K562 (cell line): ENCODE data around the gene EML3. TPM values are rescaled to one million over a fixed set of nuclear protein-coding genes. Genes with fewer than 3 reads are reported as not detected.
A peak's percentile ranks its signal among the peaks of the same experiment; 100 is the strongest.

Source experiments
- ATF1 ChIP-seq, 2 experiments: fragments of 450-650 bp in 1 of 2; IDR thresholded peaks; 2 replicates each; pipeline ENCODE4 v1.6.1; 2016; ENCODE audit warnings: missing compliant biosample characterization in 1 of 2, missing genetic modification characterization in 1 of 2
- CHD1 ChIP-seq: fragments of 200-600 bp; sonication (generic); IDR thresholded peaks from one replicate; pipeline ENCODE4 v1.6.1; 2012; ENCODE audit warnings: mild to moderate bottlenecking, moderate library complexity, low read length, inconsistent platforms
- CREM ChIP-seq: IDR thresholded peaks from 2 replicates; pipeline ENCODE4 v1.6.1; 2014; ENCODE audit warnings: antibody characterized with exemption, low read depth
- DEAF1 ChIP-seq: fragments of 450-650 bp; formaldehyde crosslinking; IDR thresholded peaks from 2 replicates; pipeline ENCODE4 v1.4.0; 2020; ENCODE audit warnings: mild to moderate bottlenecking, moderate library complexity
- GMEB1 ChIP-seq: fragments of 250-450 bp; sonication (Bioruptor Pico); IDR thresholded peaks from 2 replicates; pipeline ENCODE4 v1.4.0; 2020; ENCODE audit warnings: mild to moderate bottlenecking
- HNRNPLL ChIP-seq: fragments of 200-400 bp; formaldehyde crosslinking; IDR thresholded peaks from 2 replicates; pipeline ENCODE4 v1.6.1; 2017; ENCODE audit warnings: low read length, low read depth, mild to moderate bottlenecking; ENCODE audit not compliant: poor library complexity, severe bottlenecking
- LEF1 ChIP-seq: fragments of 450-650 bp; IDR thresholded peaks from 2 replicates; pipeline ENCODE4 v1.6.1; 2016; ENCODE audit warnings: mild to moderate bottlenecking
- MYC ChIP-seq, 2 experiments: fragments of 250-450 bp in 1 of 2; sonication (Bioruptor Pico) in 1 of 2; IDR thresholded peaks; 2 replicates each; pipeline versions ENCODE4 v1.5.1 to v1.6.1; 2012 to 2021; ENCODE audit warnings: low read depth in 2 of 2, borderline replicate concordance in 1 of 2, improper control_type of control experiment in 1 of 2, low read length in 1 of 2, mild to moderate bottlenecking in 1 of 2, moderate library complexity in 1 of 2
- NFXL1 ChIP-seq: fragments of 450-650 bp; formaldehyde crosslinking; IDR thresholded peaks from 2 replicates; pipeline ENCODE4 v1.4.0; 2021; ENCODE audit warnings: mild to moderate bottlenecking
- POLR2A ChIP-seq: fragments of 450-650 bp; conservative IDR thresholded peaks from 2 replicates; pipeline ENCODE4 v1.6.1; 2016
- RBM14 ChIP-seq: fragments of 200-400 bp; formaldehyde crosslinking; IDR thresholded peaks from 2 replicates; pipeline ENCODE4 v1.6.1; 2018; ENCODE audit warnings: low read depth, mild to moderate bottlenecking, low read length, moderate library complexity, borderline replicate concordance; ENCODE audit not compliant: insufficient read depth
- TEAD1 ChIP-seq, 2 experiments: fragments of 450-650 bp in 1 of 2; sonication (generic) in 1 of 2; formaldehyde crosslinking; IDR thresholded peaks; 2 replicates each; pipeline versions ENCODE4 v1.4.0 to v1.8.0; 2020 to 2022; ENCODE audit warnings: mild to moderate bottlenecking in 2 of 2, missing genetic modification reagents in 1 of 2
- ZBTB7A ChIP-seq: IDR thresholded peaks from 2 replicates; pipeline ENCODE4 v1.6.1; 2011; ENCODE audit warnings: low read depth, mild to moderate bottlenecking, low read length, moderate library complexity, borderline replicate concordance; ENCODE audit not compliant: control insufficient read depth
- ZNF444 ChIP-seq: fragments of 250-450 bp; sonication (Bioruptor Pico); IDR thresholded peaks from 2 replicates; pipeline ENCODE4 v1.4.0; 2020; ENCODE audit warnings: mild to moderate bottlenecking, moderate library complexity
- polyA plus RNA-seq, 8 experiments: library from polyadenylated mRNA; depleted of rRNA in 4 of 8; stranded (reverse) in 5 of 8; unstranded in 3 of 8; fragments of >200 nt; fragmentation: Nextera tagmentation in 2 of 8; fragmentation: Illumina TruSeq in 1 of 8; extraction: Ambion mirVana in 2 of 8; extraction: Trizol in 1 of 8; gene quantifications; 2 replicates each; pipeline versions ENCODE4 v1.2.1 to v1.2.3, GENCODE V29; 2011 to 2014; ENCODE audit warnings: inconsistent platforms in 1 of 8, missing spikeins in 1 of 8
- total RNA-seq, 7 experiments: library from RNA; depleted of rRNA in 6 of 7; stranded (reverse); fragments of >200 nt in 6 of 7; fragmentation: Illumina TruSeq in 2 of 7; extraction: Trizol in 2 of 7; gene quantifications; 2 replicates each; pipeline versions ENCODE4 v1.2.1 to v1.2.3, GENCODE V29; 2011 to 2021; ENCODE audit warnings: low replicate concordance in 1 of 7
- TF ChIP-seq, protein P1 (sequence below): fragments of 450-650 bp; IDR thresholded peaks from 2 replicates; pipeline ENCODE4 v1.6.1; 2017; ENCODE audit warnings: antibody characterized with exemption, mild to moderate bottlenecking
- TF ChIP-seq, protein P2 (sequence below): sonication (generic); formaldehyde crosslinking; IDR thresholded peaks from 2 replicates; pipeline ENCODE4 v1.8.0; 2022; ENCODE audit warnings: mild to moderate bottlenecking, missing genetic modification reagents, borderline replicate concordance

EML3 gene
- total and polyA plus RNA-seq, 9 of the 15 experiments (the other 6 are each of a cell fraction or from before 2014, with no cell fraction given): 0.32 to 90.5 (median 26.4) TPM

DNA sequence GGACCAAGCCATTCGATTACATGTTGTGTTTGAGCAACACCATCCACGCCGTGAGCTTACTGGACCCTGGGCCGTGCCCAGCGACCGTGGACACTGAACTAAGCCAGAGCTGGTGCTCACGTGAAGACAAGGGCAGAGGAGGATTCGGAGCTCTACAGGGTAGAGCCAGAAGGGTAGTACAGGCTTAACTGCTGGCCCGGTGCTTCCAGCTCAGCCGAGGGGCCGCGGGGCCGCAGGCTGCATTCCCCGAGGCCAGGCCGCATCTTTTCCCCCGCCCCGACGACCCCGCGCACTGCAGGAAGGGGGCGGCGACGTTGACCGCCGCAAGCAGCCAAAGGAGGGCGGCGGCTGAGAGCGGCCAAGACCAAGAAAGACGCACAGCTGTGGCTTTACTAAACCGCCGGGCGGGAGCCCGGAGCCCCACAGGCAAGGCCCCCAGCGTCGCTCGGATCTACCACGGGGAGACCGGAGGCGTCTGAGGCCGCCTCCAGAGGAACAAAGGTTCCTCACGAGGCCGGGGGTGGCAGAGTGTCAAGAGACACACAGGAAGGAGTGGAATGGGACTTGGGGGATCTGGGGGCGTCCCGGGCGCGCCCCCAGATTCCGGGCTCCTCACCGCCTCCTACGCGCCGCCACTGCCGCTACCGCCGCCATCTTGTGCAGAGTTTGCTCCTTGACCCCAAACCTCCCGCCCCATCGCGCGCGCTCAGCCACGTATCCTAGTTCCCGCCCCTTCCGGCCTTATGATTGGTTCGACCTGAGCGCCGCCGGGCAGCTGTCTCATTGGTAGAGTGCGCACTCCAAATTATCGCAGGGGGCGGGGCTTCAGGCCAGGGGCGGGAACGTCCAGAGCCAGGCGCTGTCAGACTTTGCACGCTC lies 33.6 kb upstream of the EML3 start, which contains the start of gene GANAB (continued):
- TF ChIP-seq NFXL1 (no peak), TEAD1 (CRISPR knock-in tag; IDR thresholded peaks at IDR 0.05) (peak; percentile 34 to 68; a peak in 2 of 4 replicates), POLR2A (peak; percentile 94), MYC (IDR thresholded peaks at IDR 0.05; ENCODE audit: low read depth, low read length) (peak; percentile 30; the same call in 1 of the 2 replicates), MYC (CRISPR knock-in tag; IDR thresholded peaks at IDR 0.05; ENCODE audit: borderline replicate concordance, low read depth) (peak; percentile 76; the same call in 1 of the 2 replicates), DEAF1 (no peak), CREM (peak; percentile 93), CHD1 (peak; percentile 97), ZNF444 (CRISPR knock-in tag) (no peak), RBM14 (peak; percentile 92; the same call in 1 of the 2 replicates), GMEB1 (CRISPR knock-in tag) (peak; percentile 64), ATF1 (CRISPR knock-in tag; IDR thresholded peaks at IDR 0.05) (no peak), ATF1 (tag; IDR thresholded peaks at IDR 0.05) (peak; percentile 92), LEF1 (no peak), ZBTB7A (peak; percentile 68; the same call in 1 of the 2 replicates), HNRNPLL (peak; percentile 62)
- TF ChIP-seq, protein P1, sequence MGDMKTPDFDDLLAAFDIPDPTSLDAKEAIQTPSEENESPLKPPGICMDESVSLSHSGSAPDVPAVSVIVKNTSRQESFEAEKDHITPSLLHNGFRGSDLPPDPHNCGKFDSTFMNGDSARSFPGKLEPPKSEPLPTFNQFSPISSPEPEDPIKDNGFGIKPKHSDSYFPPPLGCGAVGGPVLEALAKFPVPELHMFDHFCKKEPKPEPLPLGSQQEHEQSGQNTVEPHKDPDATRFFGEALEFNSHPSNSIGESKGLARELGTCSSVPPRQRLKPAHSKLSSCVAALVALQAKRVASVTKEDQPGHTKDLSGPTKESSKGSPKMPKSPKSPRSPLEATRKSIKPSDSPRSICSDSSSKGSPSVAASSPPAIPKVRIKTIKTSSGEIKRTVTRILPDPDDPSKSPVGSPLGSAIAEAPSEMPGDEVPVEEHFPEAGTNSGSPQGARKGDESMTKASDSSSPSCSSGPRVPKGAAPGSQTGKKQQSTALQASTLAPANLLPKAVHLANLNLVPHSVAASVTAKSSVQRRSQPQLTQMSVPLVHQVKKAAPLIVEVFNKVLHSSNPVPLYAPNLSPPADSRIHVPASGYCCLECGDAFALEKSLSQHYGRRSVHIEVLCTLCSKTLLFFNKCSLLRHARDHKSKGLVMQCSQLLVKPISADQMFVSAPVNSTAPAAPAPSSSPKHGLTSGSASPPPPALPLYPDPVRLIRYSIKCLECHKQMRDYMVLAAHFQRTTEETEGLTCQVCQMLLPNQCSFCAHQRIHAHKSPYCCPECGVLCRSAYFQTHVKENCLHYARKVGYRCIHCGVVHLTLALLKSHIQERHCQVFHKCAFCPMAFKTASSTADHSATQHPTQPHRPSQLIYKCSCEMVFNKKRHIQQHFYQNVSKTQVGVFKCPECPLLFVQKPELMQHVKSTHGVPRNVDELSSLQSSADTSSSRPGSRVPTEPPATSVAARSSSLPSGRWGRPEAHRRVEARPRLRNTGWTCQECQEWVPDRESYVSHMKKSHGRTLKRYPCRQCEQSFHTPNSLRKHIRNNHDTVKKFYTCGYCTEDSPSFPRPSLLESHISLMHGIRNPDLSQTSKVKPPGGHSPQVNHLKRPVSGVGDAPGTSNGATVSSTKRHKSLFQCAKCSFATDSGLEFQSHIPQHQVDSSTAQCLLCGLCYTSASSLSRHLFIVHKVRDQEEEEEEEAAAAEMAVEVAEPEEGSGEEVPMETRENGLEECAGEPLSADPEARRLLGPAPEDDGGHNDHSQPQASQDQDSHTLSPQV: peak; percentile 25; the same call in 1 of the 2 replicates
- TF ChIP-seq, protein P2, sequence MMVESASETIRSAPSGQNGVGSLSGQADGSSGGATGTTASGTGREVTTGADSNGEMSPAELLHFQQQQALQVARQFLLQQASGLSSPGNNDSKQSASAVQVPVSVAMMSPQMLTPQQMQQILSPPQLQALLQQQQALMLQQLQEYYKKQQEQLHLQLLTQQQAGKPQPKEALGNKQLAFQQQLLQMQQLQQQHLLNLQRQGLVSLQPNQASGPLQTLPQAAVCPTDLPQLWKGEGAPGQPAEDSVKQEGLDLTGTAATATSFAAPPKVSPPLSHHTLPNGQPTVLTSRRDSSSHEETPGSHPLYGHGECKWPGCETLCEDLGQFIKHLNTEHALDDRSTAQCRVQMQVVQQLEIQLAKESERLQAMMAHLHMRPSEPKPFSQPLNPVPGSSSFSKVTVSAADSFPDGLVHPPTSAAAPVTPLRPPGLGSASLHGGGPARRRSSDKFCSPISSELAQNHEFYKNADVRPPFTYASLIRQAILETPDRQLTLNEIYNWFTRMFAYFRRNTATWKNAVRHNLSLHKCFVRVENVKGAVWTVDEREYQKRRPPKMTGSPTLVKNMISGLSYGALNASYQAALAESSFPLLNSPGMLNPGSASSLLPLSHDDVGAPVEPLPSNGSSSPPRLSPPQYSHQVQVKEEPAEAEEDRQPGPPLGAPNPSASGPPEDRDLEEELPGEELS (CRISPR knock-in tag): no peak
